Neuronal stem cell (in vitro differentiated cells): ENCODE measurements around the gene FGF22.

Experiments
- DNase-seq: peaks from one replicate; pipeline ENCODE4 v3.0.0-alpha.2; 2013; ENCODE audit warnings: low spot score
- H2AFZ ChIP-seq: one replicate; pipeline ENCODE4 v1.6.1; 2013; ENCODE audit warnings: mild to moderate bottlenecking, low read length, inconsistent platforms
- H2AK5ac ChIP-seq: 2 replicates; pipeline ENCODE4 v1.6.1; 2013; ENCODE audit warnings: low read depth, mild to moderate bottlenecking, inconsistent platforms, low read length, moderate library complexity, mixed read lengths
- H2BK120ac ChIP-seq: 2 replicates; pipeline ENCODE4 v1.6.1; 2013; ENCODE audit warnings: low read depth, mild to moderate bottlenecking, inconsistent platforms, low read length, moderate library complexity, mixed read lengths
- H2BK12ac ChIP-seq: one replicate; pipeline ENCODE4 v1.6.1; 2013; ENCODE audit warnings: low read length, inconsistent platforms
- H2BK15ac ChIP-seq: 2 replicates; pipeline ENCODE4 v1.6.1; 2013; ENCODE audit warnings: mild to moderate bottlenecking, low read length, inconsistent platforms, mixed read lengths
- H2BK5ac ChIP-seq: one replicate; pipeline ENCODE4 v1.6.1; 2013; ENCODE audit warnings: inconsistent platforms, mild to moderate bottlenecking, low read length, moderate library complexity
- H3K14ac ChIP-seq: one replicate; pipeline ENCODE4 v1.6.1; 2013; ENCODE audit warnings: low read length, inconsistent platforms
- H3K18ac ChIP-seq: 2 replicates; pipeline ENCODE4 v1.6.1; 2013; ENCODE audit warnings: low read length, inconsistent platforms
- H3K23ac ChIP-seq: 2 replicates; pipeline ENCODE4 v1.6.1; 2013; ENCODE audit warnings: low read depth, mild to moderate bottlenecking, mixed read lengths, low read length, inconsistent platforms; ENCODE audit not compliant: poor library complexity
- H3K27ac ChIP-seq: replicated peaks from 3 replicates; pipeline ENCODE4 v1.5.1; 2013; ENCODE audit warnings: low read length, inconsistent platforms
- H3K27me3 ChIP-seq, 3 experiments: 2 replicates each; pipeline ENCODE4 v1.6.1; 2013; ENCODE audit warnings: low read length in 3 of 3, mild to moderate bottlenecking in 2 of 3, inconsistent platforms in 1 of 3, low read depth in 1 of 3, mixed read lengths in 1 of 3, moderate library complexity in 1 of 3; ENCODE audit not compliant: control insufficient read depth in 3 of 3, insufficient read depth in 3 of 3
- H3K36me3 ChIP-seq, 2 donors: replicated peaks in 1 of 2; 2 replicates each; pipeline ENCODE4 v1.6.1; 2013; ENCODE audit warnings: low read length in 2 of 2; ENCODE audit not compliant: control insufficient read depth in 2 of 2, insufficient read depth in 2 of 2
- H3K4ac ChIP-seq: 2 replicates; pipeline ENCODE4 v1.6.1; 2013; ENCODE audit warnings: inconsistent platforms, mild to moderate bottlenecking, low read length, moderate library complexity
- H3K4me1 ChIP-seq, 2 donors: 1 replicate in 1 of 2; 2 replicates in 1 of 2; pipeline ENCODE4 v1.6.1; 2013; ENCODE audit warnings: low read length in 2 of 2, low read depth in 1 of 2; ENCODE audit not compliant: control insufficient read depth in 2 of 2, insufficient read depth in 1 of 2
- H3K4me2 ChIP-seq: one replicate; pipeline ENCODE4 v1.6.1; 2013; ENCODE audit warnings: mild to moderate bottlenecking, low read length, inconsistent platforms; ENCODE audit not compliant: insufficient read depth, poor library complexity, severe bottlenecking
- H3K4me3 ChIP-seq, 2 donors: 2 replicates each; pipeline ENCODE4 v1.5.1; 2013; ENCODE audit warnings: low read length in 2 of 2, mild to moderate bottlenecking in 2 of 2, inconsistent platforms in 1 of 2, moderate library complexity in 1 of 2
- H3K79me1 ChIP-seq: one replicate; pipeline ENCODE4 v1.6.1; 2013; ENCODE audit warnings: low read depth, mild to moderate bottlenecking, inconsistent platforms, low read length, moderate library complexity
- H3K9ac ChIP-seq: one replicate; pipeline ENCODE4 v1.6.1; 2013; ENCODE audit warnings: mild to moderate bottlenecking, low read depth, low read length, inconsistent platforms; ENCODE audit not compliant: poor library complexity
- H3K9me3 ChIP-seq, 2 donors: replicated peaks in 1 of 2; 2 replicates each; pipeline versions ENCODE3 to v1.6.1; 2013; ENCODE audit warnings: low read length in 2 of 2, mild to moderate bottlenecking in 2 of 2, inconsistent platforms in 1 of 2, low read depth in 1 of 2, mixed read lengths in 1 of 2, moderate library complexity in 1 of 2; ENCODE audit not compliant: control insufficient read depth in 2 of 2, insufficient read depth in 1 of 2
- H4K8ac ChIP-seq: one replicate; pipeline ENCODE4 v1.6.1; 2013; ENCODE audit warnings: low read depth, mild to moderate bottlenecking, inconsistent platforms, low read length, moderate library complexity
- H4K91ac ChIP-seq: one replicate; pipeline ENCODE4 v1.6.1; 2013; ENCODE audit warnings: low read length, low read depth, mild to moderate bottlenecking, inconsistent platforms; ENCODE audit not compliant: poor library complexity
- WGBS, 2 donors: extraction: QIAGEN DNeasy Blood & Tissue Kit; methylation state at CpG; one replicate each; pipeline ENCODE4 v1.1.7; 2013; ENCODE audit warnings: missing lambda C conversion rate in 2 of 2, mixed read lengths in 1 of 2; ENCODE audit not compliant: insufficient read length in 2 of 2, insufficient replicate concordance in 1 of 2; ENCODE audit errors: extremely low coverage in 2 of 2; 5-methylcytosine and 5-hydroxymethylcytosine counted together

Gene FGF22

GRCh38 chr19:680287-681028 lies 40.8 kb downstream of the FGF22 start:
- H3K14ac ChIP-seq, result peak overlapping the region; percentile 99
- peaks cover 11 to 12% of the 10 kb centered on the region in 2 donors for H3K4me1 ChIP-seq
- H2BK5ac ChIP-seq, result peak overlapping the region; percentile 87
- H2BK15ac ChIP-seq, result peak overlapping the region; percentile 94
- WGBS, 2 donors, result no CpG with 5 or more reads among the region's 70 CpGs
- H3K27me3 ChIP-seq, result peaks cover 2 to 14% (median 10%) of the 10 kb centered on the region in 3 experiments
- no peak overlapping the region for H2BK12ac ChIP-seq
- H2BK120ac ChIP-seq, result peak overlapping the region; percentile 87
- H3K23ac ChIP-seq, result peak overlapping the region; percentile 97
- no peaks in the 10 kb centered on the region for H3K9me3 ChIP-seq
- no peaks in the 10 kb centered on the region for H3K36me3 ChIP-seq
- peak overlapping the region; percentile 86 for H3K4me2 ChIP-seq
- H3K4ac ChIP-seq, result no peak overlapping the region
- H3K18ac ChIP-seq, result peak overlapping the region; percentile 99
- H4K8ac ChIP-seq, result no peak overlapping the region
- H2AK5ac ChIP-seq, result peak overlapping the region; percentile 23
- peak overlapping the region; percentile 71 to 97 for H3K4me3 ChIP-seq
- peak overlapping the region; percentile 98 for H2AFZ ChIP-seq
- H4K91ac ChIP-seq, result peak overlapping the region; percentile 85
- peaks cover 6% of the 10 kb centered on the region for H3K79me1 ChIP-seq
- H3K27ac ChIP-seq, result peak overlapping the region; percentile 89
- peak; percentile 98 for DNase-seq
- peak overlapping the region; percentile 99 for H3K9ac ChIP-seq

GRCh38 chr19:681029-682019 lies 41.6 kb downstream of the FGF22 start:
- H3K79me1 ChIP-seq, result peaks cover 6% of the 10 kb centered on the region
- H3K4me1 ChIP-seq, result peaks cover 6 to 7% of the 10 kb centered on the region in 2 donors
- peak overlapping the region; percentile 98 for H3K4ac ChIP-seq
- WGBS, 2 donors, result no CpG with 5 or more reads among the region's 54 CpGs
- H3K4me2 ChIP-seq, result peak overlapping the region; percentile 86
- DNase-seq, result no peak
- peak overlapping the region; percentile 99 for H4K8ac ChIP-seq
- peak overlapping the region; percentile 70 for H3K9ac ChIP-seq
- H2BK15ac ChIP-seq, result peak overlapping the region; percentile 100
- peak overlapping the region in 1 of 2 donors; percentile 60 for H3K4me3 ChIP-seq
- H3K36me3 ChIP-seq, result no peaks in the 10 kb centered on the region
- peak overlapping the region; percentile 95 for H2BK12ac ChIP-seq
- H4K91ac ChIP-seq, result peak overlapping the region; percentile 96
- H3K23ac ChIP-seq, result peak overlapping the region; percentile 93
- peaks cover 0 to 8% (median 5%) of the 10 kb centered on the region in 3 experiments for H3K27me3 ChIP-seq
- H2BK5ac ChIP-seq, result peak overlapping the region; percentile 87
- peak overlapping the region; percentile 98 for H2AFZ ChIP-seq
- peak overlapping the region; percentile 59 for H3K27ac ChIP-seq
- H3K9me3 ChIP-seq, result no peaks in the 10 kb centered on the region
- peak overlapping the region; percentile 96 for H3K18ac ChIP-seq
- peak overlapping the region; percentile 97 for H2BK120ac ChIP-seq
- peak overlapping the region; percentile 100 for H2AK5ac ChIP-seq
- peak overlapping the region; percentile 97 for H3K14ac ChIP-seq

- Histone ChIP-seq H3K14ac (peak overlapping the region; percentile 38), H2AK5ac (peak overlapping the region; percentile 81), H3K4me2 (no peak overlapping the region)
Observed at GRCh38 chr19:682678-683320, 43.1 kb downstream of the FGF22 start.

More at GRCh38 chr19:682678-683320, 43.1 kb downstream of the FGF22 start:
- Histone ChIP-seq H3K9me3 (no peaks in the 10 kb centered on the region), H2AFZ (no peak overlapping the region), H3K27me3 (peaks cover 0 to under 1% (median 0%) of the 10 kb centered on the region in 3 experiments), H3K4me3 (peak overlapping the region in 1 of 2 donors; percentile 8), H2BK12ac (peak overlapping the region; percentile 73), H3K27ac (no peak overlapping the region), H3K18ac (peak overlapping the region; percentile 90), H3K9ac (no peak overlapping the region), H3K4ac (peak overlapping the region; percentile 10), H3K4me1 (peaks cover 2 to 3% of the 10 kb centered on the region in 2 donors), H3K36me3 (no peaks in the 10 kb centered on the region), H2BK120ac (no peak overlapping the region), H2BK15ac (peak overlapping the region; percentile 89), H3K79me1 (peaks cover 6% of the 10 kb centered on the region), H3K23ac (peak overlapping the region; percentile 85), H2BK5ac (no peak overlapping the region), H4K91ac (no peak overlapping the region), H4K8ac (peak overlapping the region; percentile 17)
- no CpG with 5 or more reads among the region's 25 CpGs for WGBS, 2 donors
- no peak for DNase-seq
